IMR-90 (cell line): Measurements from ENCODE around the gene FSTL3. TPM values are rescaled to one million over a fixed set of nuclear protein-coding genes. Genes with fewer than 3 reads are reported as not detected.
"Not testable (repeated sequence)": the region's sequence is repeated elsewhere in the genome, so short reads cannot be mapped to it uniquely, and the experiment has no call there.

Source experiments
- ATAC-seq: fragments of 200-7000 bp; cut with Tn5 transposase; 2 replicates; pipeline ENCODE4 v1.9.1; 2020; ENCODE audit warnings: low read depth, mild to moderate bottlenecking, moderate library complexity
- BruUV-seq: library from RNA; stranded (reverse); fragments of 400-500 nt; replicated peaks from 2 replicates; lab custom pipeline; 2021; lab: Mats Ljungman, UMichigan
- CTCF ChIA-PET: fragments of 300-600 bp; formaldehyde crosslinking; extraction: SDS; loops from one replicate; lab custom pipeline; 2021; ENCODE audit warnings: antibody characterized with exemption; lab: Yijun Ruan, JAX
- POLR2A ChIA-PET: fragments of 300-600 bp; sonication (Branson Sonifier 250); formaldehyde crosslinking; loops from one replicate; lab custom pipeline; 2022; ENCODE audit warnings: antibody characterized with exemption; ENCODE audit not compliant: unreplicated experiment; lab: Charles Lee
- DNase-seq: peaks from one replicate; pipeline ENCODE4 v3.0.0; 2013
- H2AFZ ChIP-seq: replicated peaks from 2 replicates; pipeline ENCODE3; 2013; ENCODE audit warnings: low read length, mild to moderate bottlenecking; ENCODE audit not compliant: poor library complexity
- H2AK5ac ChIP-seq: 2 replicates; pipeline ENCODE4 v1.6.1; 2013; ENCODE audit warnings: low read depth, low read length, inconsistent platforms
- H2AK9ac ChIP-seq: replicated peaks from 2 replicates; pipeline ENCODE3; 2013; ENCODE audit warnings: mild to moderate bottlenecking, low read depth, low read length, moderate library complexity; ENCODE audit not compliant: poor library complexity
- H2BK120ac ChIP-seq: 2 replicates; pipeline ENCODE4 v1.6.1; 2013; ENCODE audit warnings: low read depth, low read length, inconsistent platforms
- H2BK15ac ChIP-seq: 3 replicates; pipeline ENCODE4 v1.6.1; 2013; ENCODE audit warnings: low read depth, low read length, inconsistent platforms
- H2BK20ac ChIP-seq: 2 replicates; pipeline ENCODE4 v1.6.1; 2013; ENCODE audit warnings: low read depth, mild to moderate bottlenecking, inconsistent platforms, low read length, moderate library complexity
- H2BK5ac ChIP-seq: 2 replicates; pipeline ENCODE4 v1.6.1; 2013; ENCODE audit warnings: mild to moderate bottlenecking, low read depth, low read length, inconsistent platforms; ENCODE audit not compliant: poor library complexity, severe bottlenecking
- H3K14ac ChIP-seq: replicated peaks from 2 replicates; pipeline ENCODE4 v1.6.1; 2013; ENCODE audit warnings: low read depth, low read length, inconsistent platforms
- H3K18ac ChIP-seq: 2 replicates; pipeline ENCODE4 v1.6.1; 2013; ENCODE audit warnings: low read depth, low read length, control low read depth
- H3K23ac ChIP-seq: 2 replicates; pipeline ENCODE4 v1.6.1; 2013; ENCODE audit warnings: low read depth, low read length, inconsistent platforms
- H3K27ac ChIP-seq: 2 replicates; pipeline ENCODE4 v1.5.1; 2013; ENCODE audit warnings: mild to moderate bottlenecking, control low read depth, low read length; ENCODE audit not compliant: insufficient read depth
- H3K27me3 ChIP-seq: 2 replicates; pipeline ENCODE4 v1.6.1; 2013; ENCODE audit warnings: low read length; ENCODE audit not compliant: control insufficient read depth, insufficient read depth
- H3K36me3 ChIP-seq: 2 replicates; pipeline ENCODE4 v1.6.1; 2013; ENCODE audit warnings: low read length, mixed read lengths; ENCODE audit not compliant: control insufficient read depth, insufficient read depth
- H3K4ac ChIP-seq: 2 replicates; pipeline ENCODE4 v1.6.1; 2013; ENCODE audit warnings: low read depth, low read length, inconsistent platforms
- H3K4me1 ChIP-seq: 2 replicates; pipeline ENCODE4 v1.6.1; 2013; ENCODE audit warnings: low read length, mixed read lengths; ENCODE audit not compliant: control insufficient read depth, insufficient read depth
- H3K4me2 ChIP-seq: 2 replicates; pipeline ENCODE4 v1.6.1; 2013; ENCODE audit warnings: low read depth, mild to moderate bottlenecking, control low read depth, low read length, moderate library complexity
- H3K4me3 ChIP-seq: 2 replicates; pipeline ENCODE4 v1.5.1; 2013; ENCODE audit warnings: low read depth, mild to moderate bottlenecking, control low read depth, low read length, moderate library complexity; ENCODE audit not compliant: insufficient read depth
- H3K56ac ChIP-seq: 2 replicates; pipeline ENCODE4 v1.6.1; 2013; ENCODE audit warnings: low read length, inconsistent platforms; ENCODE audit not compliant: insufficient read depth; ENCODE audit errors: extremely low read depth
- H3K79me1 ChIP-seq, 2 experiments: 2 replicates each; pipeline ENCODE4 v1.6.1; 2013; ENCODE audit warnings: low read length in 2 of 2, inconsistent platforms in 1 of 2, low read depth in 1 of 2
- H3K9ac ChIP-seq: 2 replicates; pipeline ENCODE4 v1.6.1; 2013; ENCODE audit warnings: low read depth, low read length, control low read depth
- H3K9me1 ChIP-seq: 2 replicates; pipeline ENCODE4 v1.6.1; 2013; ENCODE audit warnings: low read length, inconsistent platforms; ENCODE audit not compliant: insufficient read depth
- H3K9me3 ChIP-seq: 2 replicates; pipeline ENCODE4 v1.6.1; 2013; ENCODE audit warnings: low read length; ENCODE audit not compliant: control insufficient read depth, insufficient read depth
- H4K20me1 ChIP-seq: 2 replicates; pipeline ENCODE4 v1.6.1; 2013; ENCODE audit warnings: low read length, inconsistent platforms; ENCODE audit not compliant: insufficient read depth
- H4K5ac ChIP-seq: 2 replicates; pipeline ENCODE4 v1.6.1; 2013; ENCODE audit warnings: mild to moderate bottlenecking, low read depth, low read length, control low read depth
- H4K8ac ChIP-seq, 2 experiments: 2 replicates each; pipeline ENCODE4 v1.6.1; 2013; ENCODE audit warnings: low read depth in 2 of 2, low read length in 2 of 2, control low read depth in 1 of 2, inconsistent platforms in 1 of 2
- H4K91ac ChIP-seq: 2 replicates; pipeline ENCODE4 v1.6.1; 2013; ENCODE audit warnings: low read depth, low read length, inconsistent platforms; ENCODE audit not compliant: insufficient read depth
- CHD1 ChIP-seq: IDR thresholded peaks from 2 replicates; pipeline ENCODE4 v1.6.1; 2012; ENCODE audit warnings: low read depth, low read length, improper control_type of control experiment
- MAFK ChIP-seq: IDR thresholded peaks from 2 replicates; pipeline ENCODE4 v1.6.1; 2012; ENCODE audit warnings: low read depth, low read length, improper control_type of control experiment
- NFE2L2 ChIP-seq: fragments of 150-350 bp; IDR thresholded peaks from 2 replicates; pipeline ENCODE4 v1.6.1; 2016; ENCODE audit warnings: low read depth, mild to moderate bottlenecking, low read length
- RFX5 ChIP-seq: IDR thresholded peaks from 2 replicates; pipeline ENCODE4 v1.8.0; 2012; ENCODE audit warnings: low read depth, mild to moderate bottlenecking, low read length, moderate library complexity
- SMC3 ChIP-seq: fragments of 150-350 bp; IDR thresholded peaks from 2 replicates; pipeline ENCODE4 v1.6.1; 2016; ENCODE audit warnings: low read depth, mild to moderate bottlenecking, antibody characterized with exemption, low read length, moderate library complexity
- WGBS, 2 experiments: methylation state at CpG; one replicate each; pipeline versions ENCODE4 v1.1.5 to v1.1.7; 2013; ENCODE audit warnings: missing lambda C conversion rate in 2 of 2; ENCODE audit not compliant: insufficient read length in 1 of 2; ENCODE audit errors: extremely low coverage in 2 of 2; 5-methylcytosine and 5-hydroxymethylcytosine counted together
- dilution Hi-C: fragments of 300-500 bp; cut with HindIII; formaldehyde crosslinking; loops from one replicate; pipeline ENCODE4 v1.14.3; 2018; ENCODE audit warnings: low sequenced_read_pairs; ENCODE audit not compliant: unreplicated experiment
- in situ Hi-C: fragments of 300-500 bp; cut with MboI; formaldehyde crosslinking; loops from 3 replicates; pipeline ENCODE4 v1.14.3; 2019; ENCODE audit warnings: low sequenced_read_pairs, inconsistent platforms, mixed read lengths
- intact Hi-C: fragments of 100-400 bp; cut with micrococcal nuclease; formaldehyde crosslinking; loops from 2 replicates; pipeline ENCODE4 v1.10.0; 2022
- polyA plus RNA-seq, 3 experiments: library from polyadenylated mRNA; depleted of rRNA; stranded (reverse); fragments of >200 nt; gene quantifications; 2 replicates each; pipeline ENCODE4 v1.2.3, GENCODE V29; 2012; ENCODE audit warnings: low replicate concordance in 1 of 3
- total RNA-seq: library from RNA; depleted of rRNA; stranded (reverse); fragments of >200 nt; gene quantifications from 2 replicates; pipeline ENCODE4 v1.2.3, GENCODE V29; 2012
- TF ChIP-seq, protein P1 (sequence below): conservative IDR thresholded peaks from 2 replicates; pipeline ENCODE4 v1.5.1; 2012; ENCODE audit warnings: mild to moderate bottlenecking, low read depth, low read length, improper control_type of control experiment

FSTL3 gene
- total and polyA plus RNA-seq, 2 of the 4 experiments (the other 2 are of a cell fraction): 32.3 to 76.9 TPM

DNA sequence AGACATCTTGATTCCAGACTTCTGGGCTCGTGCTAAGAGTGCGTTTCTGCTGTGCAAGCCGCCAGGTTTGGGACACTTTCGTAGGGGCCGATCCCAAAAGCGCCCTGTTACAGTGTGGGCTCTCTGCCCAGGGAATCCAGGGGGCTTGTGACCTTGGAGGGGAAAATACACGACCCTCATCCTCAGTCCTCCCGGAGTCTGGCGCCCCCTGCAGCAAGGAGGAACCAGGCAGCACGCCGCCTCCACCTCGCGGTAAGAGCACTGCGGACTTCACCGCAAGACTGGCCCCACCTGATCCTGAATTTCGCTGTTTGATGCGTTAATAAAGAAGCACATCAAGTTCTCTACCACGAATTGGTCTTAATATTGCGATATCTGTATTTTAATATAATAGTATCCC lies 48.0 kb upstream of the FSTL3 start:
- Histone ChIP-seq H3K4ac (no peak overlapping the region), H2AK9ac (peak overlapping the region; percentile 50), H3K56ac (no peak overlapping the region), H2AFZ (no peak overlapping the region), H3K79me1 (peaks cover 7 to 23% of the 10 kb centered on the region in 2 experiments; a peak in 3 of 4 replicates), H3K36me3 (peaks cover 22% of the 10 kb centered on the region; the same call in 1 of the 2 replicates), H2BK20ac (no peak overlapping the region), H2BK5ac (no peak overlapping the region), H3K27ac (no peak overlapping the region), H3K4me1 (peaks cover 5% of the 10 kb centered on the region), H4K8ac (no peak overlapping the region), H3K27me3 (no peaks in the 10 kb centered on the region), H3K9ac (no peak overlapping the region), H2AK5ac (no peak overlapping the region), H3K9me3 (no peaks in the 10 kb centered on the region), H2BK15ac (no peak overlapping the region), H3K4me2 (no peak overlapping the region), H3K23ac (no peak overlapping the region), H4K5ac (no peak overlapping the region), H3K4me3 (no peak overlapping the region), H3K9me1 (no peaks in the 10 kb centered on the region; the same call in 1 of the 2 replicates), H3K14ac (no peak overlapping the region), H2BK120ac (no peak overlapping the region), H4K20me1 (peaks cover 7% of the 10 kb centered on the region), H4K91ac (no peak overlapping the region), H3K18ac (no peak overlapping the region)
- dilution Hi-C loops (no loop called here), intact Hi-C loops (no loop called here), in situ Hi-C loops (no loop called here)
- ChIA-PET POLR2A (no interaction called here), CTCF (interaction anchor here (0.6 kb wide), 1 partner anchor 28 kb away, joined by 5 read pairs; no protein-coding TSS in a partner anchor)
- no peak for TF ChIP-seq RFX5
- TF ChIP-seq, protein P1, sequence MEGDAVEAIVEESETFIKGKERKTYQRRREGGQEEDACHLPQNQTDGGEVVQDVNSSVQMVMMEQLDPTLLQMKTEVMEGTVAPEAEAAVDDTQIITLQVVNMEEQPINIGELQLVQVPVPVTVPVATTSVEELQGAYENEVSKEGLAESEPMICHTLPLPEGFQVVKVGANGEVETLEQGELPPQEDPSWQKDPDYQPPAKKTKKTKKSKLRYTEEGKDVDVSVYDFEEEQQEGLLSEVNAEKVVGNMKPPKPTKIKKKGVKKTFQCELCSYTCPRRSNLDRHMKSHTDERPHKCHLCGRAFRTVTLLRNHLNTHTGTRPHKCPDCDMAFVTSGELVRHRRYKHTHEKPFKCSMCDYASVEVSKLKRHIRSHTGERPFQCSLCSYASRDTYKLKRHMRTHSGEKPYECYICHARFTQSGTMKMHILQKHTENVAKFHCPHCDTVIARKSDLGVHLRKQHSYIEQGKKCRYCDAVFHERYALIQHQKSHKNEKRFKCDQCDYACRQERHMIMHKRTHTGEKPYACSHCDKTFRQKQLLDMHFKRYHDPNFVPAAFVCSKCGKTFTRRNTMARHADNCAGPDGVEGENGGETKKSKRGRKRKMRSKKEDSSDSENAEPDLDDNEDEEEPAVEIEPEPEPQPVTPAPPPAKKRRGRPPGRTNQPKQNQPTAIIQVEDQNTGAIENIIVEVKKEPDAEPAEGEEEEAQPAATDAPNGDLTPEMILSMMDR: peak; percentile 31; the same call in 1 of the 2 replicates
- no peak for TF ChIP-seq CHD1
- TF ChIP-seq SMC3: no peak
- no peak for TF ChIP-seq MAFK
- no peak for TF ChIP-seq NFE2L2
- BruUV-seq: no TSS peak
- 94% methylated on average over 6 of the region's 19 CpGs; no CpG with 5 or more reads in 1 of the 2 experiments for WGBS, 2 experiments
- DNase-seq (no peak), ATAC-seq (no peak)

- ATAC-seq, H3K18ac ChIP-seq, H2AK5ac ChIP-seq, DNase-seq, H4K20me1 ChIP-seq, H3K4me2 ChIP-seq, H3K14ac ChIP-seq, H3K4ac ChIP-seq, H3K56ac ChIP-seq, H4K5ac ChIP-seq, H2AFZ ChIP-seq, POLR2A ChIA-PET, BruUV-seq, H4K91ac ChIP-seq, in situ Hi-C loops, dilution Hi-C loops, H4K8ac ChIP-seq, H3K27me3 ChIP-seq, H2AK9ac ChIP-seq, H3K4me3 ChIP-seq, H2BK15ac ChIP-seq, H3K9me3 ChIP-seq, H3K23ac ChIP-seq, H2BK5ac ChIP-seq, CTCF ChIA-PET, H2BK120ac ChIP-seq, H2BK20ac ChIP-seq, H3K27ac ChIP-seq, H3K9ac ChIP-seq, H3K9me1 ChIP-seq, intact Hi-C loops, H3K4me1 ChIP-seq: not testable (repeated sequence)
- peaks cover 7 to 33% of the 10 kb centered on the region in 2 experiments; a peak in 3 of 4 replicates for H3K79me1 ChIP-seq
- H3K36me3 ChIP-seq: peaks cover 19% of the 10 kb centered on the region; the same call in 1 of the 2 replicates
- 77% methylated on average over 17 of the region's 25 CpGs; no CpG with 5 or more reads in 1 of the 2 experiments for WGBS, 2 experiments
Observed at GRCh38 chr19:629515-629914, 46.7 kb upstream of the FSTL3 start.
